Lung (tissue), 12 donors: ENCODE data around the gene RBKS. TPM values are rescaled to one million over a fixed set of nuclear protein-coding genes. Genes with fewer than 3 reads are reported as not detected.

Experiments
- ATAC-seq: fragments of 200-7000 bp; cut with Tn5 transposase; one replicate; pipeline ENCODE4 v1.9.1; 2020; ENCODE audit warnings: moderate number of reproducible peaks; ENCODE audit not compliant: insufficient read depth, low FRiP score
- DNase-seq, 3 donors: peaks; one replicate each; pipeline ENCODE4 v3.0.0-alpha.2; 2013 to 2017
- H3K27ac ChIP-seq, 2 donors: one replicate each; pipeline ENCODE4 v1.5.1; 2013; ENCODE audit warnings: mild to moderate bottlenecking in 2 of 2, moderate library complexity in 2 of 2, control low read depth in 1 of 2, inconsistent platforms in 1 of 2, low read depth in 1 of 2, low read length in 1 of 2
- H3K27me3 ChIP-seq, 3 donors: one replicate each; pipeline ENCODE4 v1.5.1; 2013; ENCODE audit warnings: low read length in 2 of 3; ENCODE audit not compliant: control insufficient read depth in 3 of 3, insufficient read depth in 3 of 3
- H3K36me3 ChIP-seq, 4 donors: one replicate each; pipeline ENCODE4 v1.5.1; 2013; ENCODE audit warnings: low read length in 4 of 4, mild to moderate bottlenecking in 1 of 4, moderate library complexity in 1 of 4; ENCODE audit not compliant: control insufficient read depth in 4 of 4, insufficient read depth in 4 of 4
- H3K4me1 ChIP-seq, 5 donors: one replicate each; pipeline ENCODE4 v1.5.1; 2013; ENCODE audit warnings: low read length in 5 of 5, mild to moderate bottlenecking in 2 of 5, moderate library complexity in 1 of 5; ENCODE audit not compliant: control insufficient read depth in 5 of 5, insufficient read depth in 5 of 5
- H3K4me3 ChIP-seq: one replicate; pipeline ENCODE4 v1.5.1; 2013; ENCODE audit warnings: mild to moderate bottlenecking, control low read depth, moderate library complexity
- H3K9ac ChIP-seq, 2 donors: one replicate each; pipeline ENCODE4 v1.5.1; 2013; ENCODE audit warnings: low read length in 2 of 2, control low read depth in 1 of 2; ENCODE audit not compliant: insufficient read depth in 1 of 2
- H3K9me3 ChIP-seq, 4 donors: one replicate each; pipeline ENCODE4 v1.5.1; 2013; ENCODE audit warnings: low read length in 3 of 4, mild to moderate bottlenecking in 1 of 4, moderate library complexity in 1 of 4; ENCODE audit not compliant: control insufficient read depth in 4 of 4, insufficient read depth in 3 of 4
- WGBS, 2 donors: extraction: QIAGEN DNeasy Blood & Tissue Kit; methylation state at CpG; one replicate each; pipeline ENCODE4 v1.1.7; 2013; 5-methylcytosine and 5-hydroxymethylcytosine counted together
- polyA plus RNA-seq, 2 donors: library from polyadenylated mRNA; stranded (reverse); fragments of 200-250 nt; gene quantifications; one replicate each; pipeline ENCODE4 v1.2.1, GENCODE V29; 2013
- total RNA-seq, 2 donors: library from RNA; depleted of rRNA in 1 of 2; stranded (reverse); fragments of >200 nt in 1 of 2; gene quantifications; one replicate each; pipeline ENCODE4 v1.2.1, GENCODE V29; 2014 to 2021
- TF ChIP-seq, protein P1 (sequence below): IDR thresholded peaks from 2 replicates; pipeline ENCODE4 v1.5.1; 2012; ENCODE audit warnings: mild to moderate bottlenecking; ENCODE audit errors: control extremely low read depth, extremely low read depth
- donor health status: control.
- donor health status: control.
- donor health status: Bipolar disorder and iron deficiency.
- donor health status: healthy.
- donor health status: DM: yes; HTN: yes; CAD: no.

RBKS gene
- total and polyA plus RNA-seq, 4 donors: 3.9 to 5.1 (median 4.9) TPM

DNA sequence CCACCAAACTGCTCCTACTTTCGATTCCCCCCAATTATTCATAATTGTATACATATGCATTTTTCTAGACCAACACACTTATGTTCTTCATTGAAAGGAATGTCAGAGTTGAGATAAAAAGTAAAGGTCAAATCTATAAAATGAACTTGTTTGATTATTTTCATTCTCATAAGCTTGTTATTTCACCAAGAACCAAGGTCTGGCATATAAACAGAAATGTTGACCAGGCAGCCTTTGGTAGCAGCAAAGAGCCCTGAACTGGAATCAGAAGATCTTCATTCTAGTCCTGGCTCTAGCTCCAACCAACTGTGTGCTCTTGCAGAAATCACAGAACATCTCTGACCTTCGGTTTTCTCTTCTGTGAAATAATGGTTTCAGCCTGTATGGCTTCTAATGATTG, 42.9 kb downstream of the RBKS start:
- no peak overlapping the region for H3K27ac ChIP-seq
- ATAC-seq (no peak), DNase-seq (no peak)
- H3K4me1 ChIP-seq: peaks cover 0 to 5% (median 0%) of the 10 kb centered on the region in 5 donors
- no peaks in the 10 kb centered on the region for H3K36me3 ChIP-seq
- TF ChIP-seq, protein P1, sequence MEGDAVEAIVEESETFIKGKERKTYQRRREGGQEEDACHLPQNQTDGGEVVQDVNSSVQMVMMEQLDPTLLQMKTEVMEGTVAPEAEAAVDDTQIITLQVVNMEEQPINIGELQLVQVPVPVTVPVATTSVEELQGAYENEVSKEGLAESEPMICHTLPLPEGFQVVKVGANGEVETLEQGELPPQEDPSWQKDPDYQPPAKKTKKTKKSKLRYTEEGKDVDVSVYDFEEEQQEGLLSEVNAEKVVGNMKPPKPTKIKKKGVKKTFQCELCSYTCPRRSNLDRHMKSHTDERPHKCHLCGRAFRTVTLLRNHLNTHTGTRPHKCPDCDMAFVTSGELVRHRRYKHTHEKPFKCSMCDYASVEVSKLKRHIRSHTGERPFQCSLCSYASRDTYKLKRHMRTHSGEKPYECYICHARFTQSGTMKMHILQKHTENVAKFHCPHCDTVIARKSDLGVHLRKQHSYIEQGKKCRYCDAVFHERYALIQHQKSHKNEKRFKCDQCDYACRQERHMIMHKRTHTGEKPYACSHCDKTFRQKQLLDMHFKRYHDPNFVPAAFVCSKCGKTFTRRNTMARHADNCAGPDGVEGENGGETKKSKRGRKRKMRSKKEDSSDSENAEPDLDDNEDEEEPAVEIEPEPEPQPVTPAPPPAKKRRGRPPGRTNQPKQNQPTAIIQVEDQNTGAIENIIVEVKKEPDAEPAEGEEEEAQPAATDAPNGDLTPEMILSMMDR: no peak
- no peaks in the 10 kb centered on the region for H3K9me3 ChIP-seq
- WGBS, 2 donors: 93 to 94% methylated on average over 2 of the region's 2 CpGs
- no peak overlapping the region for H3K4me3 ChIP-seq
- H3K9ac ChIP-seq: no peak overlapping the region
- no peaks in the 10 kb centered on the region for H3K27me3 ChIP-seq

DNA sequence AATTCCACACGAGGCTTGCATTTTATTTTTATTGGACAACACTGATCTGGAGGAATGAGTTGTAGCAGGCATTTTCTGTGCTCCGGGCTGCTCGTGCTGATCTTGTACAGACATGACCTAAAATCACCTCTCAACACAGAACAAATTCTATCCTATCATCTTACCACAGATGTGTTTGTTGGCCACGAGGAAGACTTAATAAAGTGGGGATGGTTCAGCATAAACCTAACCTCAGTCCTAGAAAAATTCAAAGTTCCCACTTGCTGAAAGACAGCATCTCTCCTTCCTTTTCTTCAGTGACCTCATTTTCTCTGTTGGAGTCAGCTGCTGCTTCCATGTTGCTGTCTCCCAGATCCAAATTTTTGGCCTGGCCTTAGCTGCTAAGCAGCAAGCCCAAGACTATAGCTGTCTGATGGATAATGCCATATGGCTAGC, 45.3 kb downstream of the RBKS start:
- DNase-seq: no peak
- WGBS, 2 donors: 83 to 93% methylated on average over 4 of the region's 4 CpGs
- TF ChIP-seq, protein P1: no peak

DNA sequence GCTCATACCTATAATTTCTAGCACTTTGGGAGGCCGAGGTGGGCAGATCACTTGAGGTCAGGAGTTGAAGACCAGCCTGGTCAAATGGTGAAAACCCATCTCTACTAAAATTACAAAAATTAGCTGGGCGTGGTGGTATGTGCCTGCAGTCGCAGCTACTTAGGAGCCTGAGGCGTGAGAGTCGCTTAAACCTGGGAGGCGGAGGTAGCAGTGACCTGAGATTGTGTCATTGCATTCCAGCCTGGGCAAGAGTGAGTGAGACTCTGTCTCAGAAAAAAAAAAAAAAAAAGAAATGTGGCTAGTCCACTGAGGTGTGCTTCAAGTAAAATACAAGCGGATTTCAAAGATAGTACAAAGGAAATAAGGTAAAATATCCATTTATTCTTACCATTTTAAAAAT, 46.2 kb downstream of the RBKS start:
- Histone ChIP-seq H3K9ac (no peak overlapping the region), H3K4me1 (no peaks in the 10 kb centered on the region), H3K27ac (no peak overlapping the region), H3K27me3 (no peaks in the 10 kb centered on the region), H3K36me3 (peaks cover 0 to 4% (median 0%) of the 10 kb centered on the region in 4 donors), H3K9me3 (no peaks in the 10 kb centered on the region), H3K4me3 (no peak overlapping the region)
- TF ChIP-seq, protein P1: no peak
- DNase-seq (no peak), ATAC-seq (no peak)
- 95 to 96% methylated on average over 7 of the region's 7 CpGs for WGBS, 2 donors

More for the DNA sequence above, 45.3 kb downstream of the RBKS start:
- no peak overlapping the region for H3K9ac ChIP-seq
- H3K36me3 ChIP-seq: peaks cover 0 to 2% (median 0%) of the 10 kb centered on the region in 4 donors
- no peak overlapping the region for H3K4me3 ChIP-seq
- no peak overlapping the region for H3K27ac ChIP-seq
- H3K9me3 ChIP-seq: no peaks in the 10 kb centered on the region
- no peaks in the 10 kb centered on the region for H3K4me1 ChIP-seq
- no peak for ATAC-seq
- H3K27me3 ChIP-seq: no peaks in the 10 kb centered on the region

DNA sequence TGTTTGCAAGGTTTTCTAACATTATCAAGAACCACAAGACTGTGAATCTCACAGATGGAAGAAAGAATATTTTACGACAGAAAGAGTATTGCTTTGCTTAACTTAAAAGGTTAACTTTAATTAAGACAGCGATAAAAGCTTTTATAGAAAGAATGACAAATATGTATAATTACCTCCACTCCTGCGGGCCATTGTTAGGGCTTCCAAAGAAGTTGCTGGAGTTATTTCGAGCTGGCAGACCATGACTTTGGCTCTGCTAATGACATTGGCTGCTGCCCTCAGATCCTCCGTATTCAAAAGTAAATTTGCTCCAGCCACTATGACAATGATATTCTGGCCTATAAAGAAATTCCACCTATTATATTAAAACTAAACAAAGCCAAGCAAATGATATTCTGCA, 47.3 kb downstream of the RBKS start:
- no peak for DNase-seq
- Histone ChIP-seq H3K27ac (no peak overlapping the region), H3K9ac (no peak overlapping the region), H3K36me3 (peaks cover 0 to 4% (median 0%) of the 10 kb centered on the region in 4 donors), H3K4me3 (no peak overlapping the region), H3K4me1 (no peaks in the 10 kb centered on the region), H3K9me3 (no peaks in the 10 kb centered on the region), H3K27me3 (no peaks in the 10 kb centered on the region)
- TF ChIP-seq, protein P1: no peak
- WGBS, 2 donors: 86 to 90% methylated on average over 5 of the region's 5 CpGs
- no peak for ATAC-seq
